ENCODE data around the gene SDC1.

DNA sequence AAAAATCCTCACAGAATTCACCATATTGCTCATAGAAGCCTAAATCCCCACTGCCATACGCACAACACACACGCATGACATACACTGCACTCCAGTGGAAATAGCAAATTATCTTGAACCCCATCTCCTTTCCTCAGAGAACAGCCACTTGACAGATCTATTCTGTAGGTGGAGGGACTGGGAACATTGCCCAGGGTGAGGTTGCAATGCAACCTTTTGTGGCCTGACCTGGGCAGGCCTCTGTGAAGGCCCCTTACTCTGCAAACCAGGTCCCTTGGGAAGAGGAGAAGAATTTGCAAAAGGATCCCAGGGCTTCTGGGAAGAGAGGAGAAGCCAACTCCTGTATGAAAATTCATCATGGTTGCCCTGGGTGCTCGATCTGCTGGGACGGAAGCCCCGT, 51.9 kb downstream of the SDC1 start:
- no peak for TF ChIP-seq POLR2A (IDR thresholded peaks at IDR 0.05)
- TF ChIP-seq, protein P1, sequence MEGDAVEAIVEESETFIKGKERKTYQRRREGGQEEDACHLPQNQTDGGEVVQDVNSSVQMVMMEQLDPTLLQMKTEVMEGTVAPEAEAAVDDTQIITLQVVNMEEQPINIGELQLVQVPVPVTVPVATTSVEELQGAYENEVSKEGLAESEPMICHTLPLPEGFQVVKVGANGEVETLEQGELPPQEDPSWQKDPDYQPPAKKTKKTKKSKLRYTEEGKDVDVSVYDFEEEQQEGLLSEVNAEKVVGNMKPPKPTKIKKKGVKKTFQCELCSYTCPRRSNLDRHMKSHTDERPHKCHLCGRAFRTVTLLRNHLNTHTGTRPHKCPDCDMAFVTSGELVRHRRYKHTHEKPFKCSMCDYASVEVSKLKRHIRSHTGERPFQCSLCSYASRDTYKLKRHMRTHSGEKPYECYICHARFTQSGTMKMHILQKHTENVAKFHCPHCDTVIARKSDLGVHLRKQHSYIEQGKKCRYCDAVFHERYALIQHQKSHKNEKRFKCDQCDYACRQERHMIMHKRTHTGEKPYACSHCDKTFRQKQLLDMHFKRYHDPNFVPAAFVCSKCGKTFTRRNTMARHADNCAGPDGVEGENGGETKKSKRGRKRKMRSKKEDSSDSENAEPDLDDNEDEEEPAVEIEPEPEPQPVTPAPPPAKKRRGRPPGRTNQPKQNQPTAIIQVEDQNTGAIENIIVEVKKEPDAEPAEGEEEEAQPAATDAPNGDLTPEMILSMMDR (IDR thresholded peaks at IDR 0.05): no peak
